ENCODE data around the gene GMCL2.

Gene GMCL2

GRCh38 chr5:178222292-178222691, 35.1 kb upstream of the GMCL2 start:
- Histone ChIP-seq H3K27ac (ENCODE audit: insufficient read depth, low read length, poor library complexity, severe bottlenecking) (no peak overlapping the region), H3K9me3 (ENCODE audit: control insufficient read depth, low read length) (no peaks in the 10 kb centered on the region), H3K4me3 (ENCODE audit: insufficient read depth, low read depth, low read length, poor library complexity, severe bottlenecking) (no peak overlapping the region), H3K27me3 (replicated peaks; ENCODE audit: control insufficient read depth, insufficient read depth, low read length, poor library complexity, severe bottlenecking) (no peaks in the 10 kb centered on the region), H3K36me3 (ENCODE audit: control insufficient read depth, insufficient read depth, low read length) (peaks cover 12% of the 10 kb centered on the region), H3K4me1 (ENCODE audit: control insufficient read depth, insufficient read depth, low read length, poor library complexity, severe bottlenecking) (no peaks in the 10 kb centered on the region)
- DNase-seq: no peak

- DNase-seq: no peak
- no peak overlapping the region for H3K4me3 ChIP-seq (ENCODE audit: insufficient read depth, low read depth, low read length, poor library complexity, severe bottlenecking)
- no peaks in the 10 kb centered on the region for H3K4me1 ChIP-seq (ENCODE audit: control insufficient read depth, insufficient read depth, low read length, poor library complexity, severe bottlenecking)
- no peaks in the 10 kb centered on the region for H3K9me3 ChIP-seq (ENCODE audit: control insufficient read depth, low read length)
- no peak overlapping the region for H3K27ac ChIP-seq (ENCODE audit: insufficient read depth, low read length, poor library complexity, severe bottlenecking)
- H3K36me3 ChIP-seq (ENCODE audit: control insufficient read depth, insufficient read depth, low read length): peaks cover 11% of the 10 kb centered on the region
- H3K27me3 ChIP-seq (replicated peaks; ENCODE audit: control insufficient read depth, insufficient read depth, low read length, poor library complexity, severe bottlenecking): no peaks in the 10 kb centered on the region
Measured at GRCh38 chr5:178221853-178222252, 34.7 kb upstream of the GMCL2 start.

GRCh38 chr5:178221282-178221681, 34.1 kb upstream of the GMCL2 start:
- H3K27me3 ChIP-seq (replicated peaks; ENCODE audit: control insufficient read depth, insufficient read depth, low read length, poor library complexity, severe bottlenecking): no peaks in the 10 kb centered on the region
- DNase-seq: no peak
- H3K9me3 ChIP-seq (ENCODE audit: control insufficient read depth, low read length): no peaks in the 10 kb centered on the region
- H3K36me3 ChIP-seq (ENCODE audit: control insufficient read depth, insufficient read depth, low read length): peaks cover 16% of the 10 kb centered on the region
- H3K4me3 ChIP-seq (ENCODE audit: insufficient read depth, low read depth, low read length, poor library complexity, severe bottlenecking): no peak overlapping the region
- H3K27ac ChIP-seq (ENCODE audit: insufficient read depth, low read length, poor library complexity, severe bottlenecking): no peak overlapping the region
- no peaks in the 10 kb centered on the region for H3K4me1 ChIP-seq (ENCODE audit: control insufficient read depth, insufficient read depth, low read length, poor library complexity, severe bottlenecking)

- peaks cover 37% of the 10 kb centered on the region for H3K36me3 ChIP-seq (ENCODE audit: control insufficient read depth, insufficient read depth, low read length)
Measured at GRCh38 chr5:178218827-178219226, 31.7 kb upstream of the GMCL2 start.

GRCh38 chr5:178218237-178218776, 31.1 kb upstream of the GMCL2 start:
- H3K27me3 ChIP-seq (replicated peaks; ENCODE audit: control insufficient read depth, insufficient read depth, low read length, poor library complexity, severe bottlenecking): no peaks in the 10 kb centered on the region
- peaks cover 42% of the 10 kb centered on the region for H3K36me3 ChIP-seq (ENCODE audit: control insufficient read depth, insufficient read depth, low read length)

More at GRCh38 chr5:178218827-178219226, 31.7 kb upstream of the GMCL2 start:
- Histone ChIP-seq H3K9me3 (ENCODE audit: control insufficient read depth, low read length) (no peaks in the 10 kb centered on the region), H3K4me3 (ENCODE audit: insufficient read depth, low read depth, low read length, poor library complexity, severe bottlenecking) (no peak overlapping the region), H3K4me1 (ENCODE audit: control insufficient read depth, insufficient read depth, low read length, poor library complexity, severe bottlenecking) (no peaks in the 10 kb centered on the region), H3K27me3 (replicated peaks; ENCODE audit: control insufficient read depth, insufficient read depth, low read length, poor library complexity, severe bottlenecking) (no peaks in the 10 kb centered on the region), H3K27ac (ENCODE audit: insufficient read depth, low read length, poor library complexity, severe bottlenecking) (no peak overlapping the region)
- no peak for DNase-seq

GRCh38 chr5:178216779-178217178, 29.6 kb upstream of the GMCL2 start:
- H3K4me1 ChIP-seq (ENCODE audit: control insufficient read depth, insufficient read depth, low read length, poor library complexity, severe bottlenecking): no peaks in the 10 kb centered on the region
- H3K27ac ChIP-seq (ENCODE audit: insufficient read depth, low read length, poor library complexity, severe bottlenecking): no peak overlapping the region
- H3K4me3 ChIP-seq (ENCODE audit: insufficient read depth, low read depth, low read length, poor library complexity, severe bottlenecking): no peak overlapping the region
- DNase-seq: no peak
- no peaks in the 10 kb centered on the region for H3K9me3 ChIP-seq (ENCODE audit: control insufficient read depth, low read length)
- peaks cover 56% of the 10 kb centered on the region for H3K36me3 ChIP-seq (ENCODE audit: control insufficient read depth, insufficient read depth, low read length)
- H3K27me3 ChIP-seq (replicated peaks; ENCODE audit: control insufficient read depth, insufficient read depth, low read length, poor library complexity, severe bottlenecking): no peaks in the 10 kb centered on the region

More at GRCh38 chr5:178218237-178218776, 31.1 kb upstream of the GMCL2 start:
- Histone ChIP-seq H3K9me3 (ENCODE audit: control insufficient read depth, low read length) (no peaks in the 10 kb centered on the region), H3K4me1 (ENCODE audit: control insufficient read depth, insufficient read depth, low read length, poor library complexity, severe bottlenecking) (no peaks in the 10 kb centered on the region), H3K27ac (ENCODE audit: insufficient read depth, low read length, poor library complexity, severe bottlenecking) (no peak overlapping the region), H3K4me3 (ENCODE audit: insufficient read depth, low read depth, low read length, poor library complexity, severe bottlenecking) (no peak overlapping the region)
- DNase-seq: no peak

- H3K27me3 ChIP-seq (replicated peaks; ENCODE audit: control insufficient read depth, insufficient read depth, low read length, poor library complexity, severe bottlenecking): no peaks in the 10 kb centered on the region
- peaks cover 63% of the 10 kb centered on the region for H3K36me3 ChIP-seq (ENCODE audit: control insufficient read depth, insufficient read depth, low read length)
- no peaks in the 10 kb centered on the region for H3K9me3 ChIP-seq (ENCODE audit: control insufficient read depth, low read length)
- no peak overlapping the region for H3K27ac ChIP-seq (ENCODE audit: insufficient read depth, low read length, poor library complexity, severe bottlenecking)
- no peak overlapping the region for H3K4me3 ChIP-seq (ENCODE audit: insufficient read depth, low read depth, low read length, poor library complexity, severe bottlenecking)
- DNase-seq: no peak
- H3K4me1 ChIP-seq (ENCODE audit: control insufficient read depth, insufficient read depth, low read length, poor library complexity, severe bottlenecking): no peaks in the 10 kb centered on the region
Measured at GRCh38 chr5:178216088-178216534, 28.9 kb upstream of the GMCL2 start.

- peaks cover 70% of the 10 kb centered on the region for H3K36me3 ChIP-seq (ENCODE audit: control insufficient read depth, insufficient read depth, low read length)
- H3K4me1 ChIP-seq (ENCODE audit: control insufficient read depth, insufficient read depth, low read length, poor library complexity, severe bottlenecking): no peaks in the 10 kb centered on the region
- no peaks in the 10 kb centered on the region for H3K27me3 ChIP-seq (replicated peaks; ENCODE audit: control insufficient read depth, insufficient read depth, low read length, poor library complexity, severe bottlenecking)
- H3K27ac ChIP-seq (ENCODE audit: insufficient read depth, low read length, poor library complexity, severe bottlenecking): no peak overlapping the region
- no peak for DNase-seq
- no peaks in the 10 kb centered on the region for H3K9me3 ChIP-seq (ENCODE audit: control insufficient read depth, low read length)
- no peak overlapping the region for H3K4me3 ChIP-seq (ENCODE audit: insufficient read depth, low read depth, low read length, poor library complexity, severe bottlenecking)
Measured at GRCh38 chr5:178215280-178216002, 28.3 kb upstream of the GMCL2 start.

GRCh38 chr5:178214160-178214803, 27.1 kb upstream of the GMCL2 start:
- H3K36me3 ChIP-seq (ENCODE audit: control insufficient read depth, insufficient read depth, low read length): peaks cover 81% of the 10 kb centered on the region
- H3K4me1 ChIP-seq (ENCODE audit: control insufficient read depth, insufficient read depth, low read length, poor library complexity, severe bottlenecking): no peaks in the 10 kb centered on the region
- H3K27ac ChIP-seq (ENCODE audit: insufficient read depth, low read length, poor library complexity, severe bottlenecking): no peak overlapping the region
- H3K4me3 ChIP-seq (ENCODE audit: insufficient read depth, low read depth, low read length, poor library complexity, severe bottlenecking): no peak overlapping the region
- H3K9me3 ChIP-seq (ENCODE audit: control insufficient read depth, low read length): no peaks in the 10 kb centered on the region
- no peak for DNase-seq
- H3K27me3 ChIP-seq (replicated peaks; ENCODE audit: control insufficient read depth, insufficient read depth, low read length, poor library complexity, severe bottlenecking): no peaks in the 10 kb centered on the region

- Histone ChIP-seq H3K4me1 (ENCODE audit: control insufficient read depth, insufficient read depth, low read length, poor library complexity, severe bottlenecking) (no peaks in the 10 kb centered on the region), H3K4me3 (ENCODE audit: insufficient read depth, low read depth, low read length, poor library complexity, severe bottlenecking) (no peak overlapping the region), H3K9me3 (ENCODE audit: control insufficient read depth, low read length) (no peaks in the 10 kb centered on the region), H3K27me3 (replicated peaks; ENCODE audit: control insufficient read depth, insufficient read depth, low read length, poor library complexity, severe bottlenecking) (no peaks in the 10 kb centered on the region), H3K36me3 (ENCODE audit: control insufficient read depth, insufficient read depth, low read length) (peaks cover 84% of the 10 kb centered on the region), H3K27ac (ENCODE audit: insufficient read depth, low read length, poor library complexity, severe bottlenecking) (no peak overlapping the region)
- no peak for DNase-seq
Measured at GRCh38 chr5:178213748-178214151, 26.6 kb upstream of the GMCL2 start.
